ENCODE measurements around the gene DEDD.
A peak's percentile ranks its signal among the peaks of the same experiment; 100 is the strongest.

Gene DEDD

GRCh38 chr1:161090617-161091016 lies 41.9 kb downstream of the DEDD start:
- no peak for DNase-seq

GRCh38 chr1:161089938-161090337 lies 42.5 kb downstream of the DEDD start:
- DNase-seq: no peak

DNA sequence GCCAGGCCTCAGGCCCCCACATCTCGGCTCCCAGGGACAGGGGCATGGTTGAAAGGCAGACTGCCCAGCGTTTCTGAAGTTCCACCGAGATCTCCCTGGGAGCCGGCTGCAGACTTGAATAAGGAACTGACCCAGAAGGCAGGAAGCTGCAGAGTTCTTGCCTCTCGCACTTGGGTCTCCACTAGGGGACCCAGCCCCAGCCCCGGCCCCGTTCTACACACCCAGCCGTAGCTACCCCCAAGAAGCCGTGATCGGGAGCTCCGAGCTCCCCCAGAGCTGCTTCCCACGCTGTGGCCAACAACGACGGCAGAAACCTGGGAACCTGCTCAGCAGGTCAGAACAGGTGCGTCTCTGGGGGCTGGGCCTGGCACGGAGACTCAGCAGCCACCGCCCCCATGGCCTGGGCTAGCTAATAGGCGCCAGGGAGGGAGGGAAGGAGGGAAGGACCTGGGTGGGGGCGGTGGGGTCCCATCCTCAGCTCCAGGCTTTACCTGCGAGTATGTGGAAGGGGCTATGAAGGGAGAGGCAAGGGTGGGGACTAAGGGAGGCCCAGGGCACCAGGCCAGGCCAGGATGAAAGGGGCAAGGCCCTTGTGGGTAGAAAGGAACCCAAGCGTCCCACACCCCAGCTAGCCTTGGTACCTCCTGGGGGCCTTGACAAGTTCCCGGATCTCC lies 43.1 kb downstream of the DEDD start, which contains the start of gene NECTIN4:
Gene NECTIN4 (minus strand): TSS at position 308 of the 674 bp plus-strand sequence. CDS start 262 bp downstream, at position 46.
- no peak for DNase-seq

DNA sequence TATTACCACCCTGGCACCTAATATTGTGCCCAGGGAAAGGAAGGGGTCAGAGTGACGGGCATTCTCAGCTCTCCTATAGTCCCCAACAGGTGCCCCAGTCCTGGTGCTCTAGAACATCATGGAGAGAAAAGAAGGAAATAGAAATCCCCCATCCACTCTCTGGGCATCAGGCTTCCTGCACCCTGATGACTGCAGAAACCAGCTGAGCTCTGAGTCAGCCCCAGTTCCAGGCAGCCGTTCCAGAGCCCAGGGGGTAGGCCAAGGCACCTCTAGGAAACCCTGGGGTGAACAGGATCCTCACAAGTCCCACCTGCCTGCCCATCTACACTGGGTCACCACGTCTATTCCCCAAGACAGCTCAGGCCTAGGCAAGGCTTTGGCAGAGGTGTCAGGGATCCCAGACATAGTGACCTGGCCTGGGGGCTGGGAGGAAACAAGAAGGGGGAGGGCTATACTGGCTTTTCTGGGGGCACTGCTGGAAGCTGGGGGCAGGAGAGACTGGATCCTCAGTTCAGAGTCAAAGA lies 43.8 kb downstream of the DEDD start:
- no peak for DNase-seq

DNA sequence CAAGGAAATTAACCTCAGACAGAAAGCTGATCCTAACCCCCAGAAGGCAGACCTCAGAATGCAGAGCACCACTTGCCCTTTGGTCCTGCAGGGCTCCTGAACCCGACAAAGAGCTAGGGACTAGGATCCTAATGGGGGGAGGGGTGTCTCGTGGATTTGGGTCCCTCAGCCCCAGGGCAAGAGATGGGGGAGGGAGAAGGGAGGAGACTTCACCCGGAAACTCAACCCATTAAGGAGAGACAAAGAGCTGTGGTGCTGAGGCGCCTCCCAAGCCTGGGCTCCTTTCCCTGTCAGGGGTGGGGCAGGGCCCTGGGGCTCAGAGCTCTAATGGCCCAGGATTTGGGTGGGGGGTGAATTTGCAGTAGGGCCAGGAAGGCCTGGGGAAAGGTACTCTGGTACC lies 46.0 kb downstream of the DEDD start:
- no peak for DNase-seq

- DNase-seq: no peak
Measured at GRCh38 chr1:161085165-161085564, 47.3 kb downstream of the DEDD start.

DNA sequence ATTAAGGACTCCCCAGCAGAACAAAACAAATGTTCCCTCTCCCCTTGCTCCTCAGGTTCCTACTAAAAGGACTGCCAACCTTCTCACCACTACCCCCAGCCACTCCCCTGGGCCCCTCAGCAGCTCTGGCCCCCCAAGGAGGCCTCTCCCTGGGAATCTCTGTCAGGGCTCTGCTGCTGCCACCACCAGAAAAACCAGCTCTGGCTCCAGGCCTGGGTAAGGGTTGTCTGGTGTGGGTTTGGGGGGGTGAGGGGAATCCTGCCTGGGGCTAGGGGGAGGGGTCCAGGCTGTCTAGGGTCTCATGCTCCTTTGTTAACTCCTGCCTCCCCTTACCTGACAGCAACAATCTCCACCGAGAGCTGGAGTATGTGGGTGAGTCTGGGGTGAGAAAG lies 47.9 kb downstream of the DEDD start:
- no peak for DNase-seq

GRCh38 chr1:161083748-161084596 lies 48.5 kb downstream of the DEDD start:
- DNase-seq: no peak

DNA sequence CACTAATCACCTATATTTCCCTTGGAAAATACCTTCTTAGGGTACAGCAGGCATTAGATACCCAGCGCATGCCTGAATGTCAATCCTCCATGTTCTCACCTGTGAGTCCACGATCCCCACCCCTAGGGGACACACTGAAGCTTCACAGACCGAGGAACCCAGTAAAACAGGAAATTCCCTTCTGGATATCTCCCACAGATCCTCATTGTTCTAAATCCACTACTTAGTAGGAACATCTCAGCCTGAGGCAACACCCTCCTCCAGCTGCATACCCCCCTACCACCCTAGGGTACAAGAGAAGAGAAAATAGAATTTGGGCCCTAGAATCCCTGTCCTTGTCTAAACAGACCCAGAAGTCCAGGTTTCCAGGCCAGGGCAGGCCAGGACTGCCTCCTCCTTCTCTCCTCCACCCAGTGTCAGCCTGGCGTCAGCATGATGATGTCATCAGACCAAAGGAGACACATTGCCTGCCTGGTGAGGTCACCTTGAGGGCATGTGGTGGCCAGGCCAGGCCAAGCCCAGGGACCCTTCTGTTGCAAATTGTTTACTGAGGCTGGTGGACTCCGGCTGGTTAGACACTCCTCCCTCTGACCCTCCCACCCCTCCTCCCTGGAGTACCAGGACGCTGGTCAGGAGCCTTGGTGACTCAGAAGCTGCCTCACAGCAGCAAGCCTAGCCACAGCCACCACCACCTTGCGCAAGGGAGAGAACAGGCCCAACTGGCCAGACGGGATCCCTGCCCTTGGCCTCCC lies 49.3 kb downstream of the DEDD start:
- no peak for DNase-seq

DNA sequence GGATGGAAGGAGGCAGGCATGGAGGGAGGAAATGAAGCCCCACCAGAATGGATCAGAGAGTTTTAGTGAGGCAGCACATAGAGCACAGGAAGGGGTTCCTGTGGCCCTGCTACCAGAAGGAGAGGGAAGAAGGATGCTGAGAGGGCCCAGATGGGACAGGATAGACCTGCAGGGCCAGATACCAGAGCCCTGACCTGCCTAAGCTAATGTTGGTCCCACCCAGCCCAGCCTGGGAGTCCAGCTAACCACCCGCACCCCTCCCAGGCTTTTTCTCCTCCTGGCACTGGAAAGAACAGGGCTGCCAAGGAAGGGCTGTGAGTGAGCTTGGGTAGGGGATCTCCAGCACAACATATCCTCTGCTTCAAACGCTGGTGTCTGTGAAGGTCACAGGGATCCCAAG lies 50.0 kb downstream of the DEDD start:
- no peak for DNase-seq

- no peak for DNase-seq
Measured at GRCh38 chr1:161081519-161081918, 50.9 kb downstream of the DEDD start.

DNA sequence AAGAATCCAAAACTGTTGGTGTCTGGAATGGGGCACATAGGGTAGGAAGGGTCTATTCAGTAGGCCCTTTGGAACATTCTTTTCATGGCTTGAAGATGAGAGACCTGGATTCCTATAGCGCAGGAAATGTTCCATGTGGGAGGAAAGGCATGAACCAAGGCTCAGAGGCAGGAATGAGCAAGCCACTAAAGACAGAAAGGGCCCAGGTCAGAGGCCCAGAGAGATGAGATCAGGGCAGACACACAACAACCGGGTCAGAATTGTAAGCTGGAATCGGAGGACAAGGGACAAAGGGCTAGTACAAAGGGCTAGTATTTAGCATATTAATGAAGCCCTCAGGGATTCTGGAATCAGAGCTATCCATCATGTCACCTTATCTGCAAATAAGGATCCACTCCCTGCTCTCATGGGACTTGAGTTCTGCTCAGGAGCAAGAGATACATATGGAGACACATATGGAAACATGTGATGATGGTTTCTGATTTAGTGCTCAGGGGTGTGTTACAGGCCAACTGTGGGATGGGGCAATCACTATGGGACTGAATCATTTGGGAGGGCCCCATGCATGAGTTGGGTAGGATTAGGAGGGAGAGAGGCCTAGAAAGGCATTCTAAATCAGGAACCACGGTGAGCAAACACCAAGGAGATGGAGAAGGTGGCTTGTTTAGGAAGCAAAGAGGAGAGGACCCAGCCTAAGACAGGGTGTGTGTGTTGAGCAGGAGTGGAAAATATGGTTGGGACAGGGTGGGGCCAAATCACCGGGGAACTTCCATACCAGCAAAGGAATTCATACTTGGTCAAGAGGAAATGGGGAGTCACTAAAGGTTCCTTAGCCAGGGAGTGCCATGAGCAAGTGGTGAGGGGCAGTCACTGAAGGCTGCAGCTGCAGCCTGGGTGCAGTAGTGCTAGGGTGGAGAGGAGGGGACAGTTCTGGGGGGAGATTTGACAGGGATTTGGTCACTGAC lies 51.7 kb downstream of the DEDD start:
- DNase-seq: no peak

- no peak for DNase-seq
Measured at GRCh38 chr1:161079436-161080110, 52.9 kb downstream of the DEDD start.

GRCh38 chr1:161077426-161077825 lies 55.0 kb downstream of the DEDD start:
- DNase-seq: no peak

GRCh38 chr1:161076410-161076809 lies 56.1 kb downstream of the DEDD start:
- no peak for DNase-seq

DNA sequence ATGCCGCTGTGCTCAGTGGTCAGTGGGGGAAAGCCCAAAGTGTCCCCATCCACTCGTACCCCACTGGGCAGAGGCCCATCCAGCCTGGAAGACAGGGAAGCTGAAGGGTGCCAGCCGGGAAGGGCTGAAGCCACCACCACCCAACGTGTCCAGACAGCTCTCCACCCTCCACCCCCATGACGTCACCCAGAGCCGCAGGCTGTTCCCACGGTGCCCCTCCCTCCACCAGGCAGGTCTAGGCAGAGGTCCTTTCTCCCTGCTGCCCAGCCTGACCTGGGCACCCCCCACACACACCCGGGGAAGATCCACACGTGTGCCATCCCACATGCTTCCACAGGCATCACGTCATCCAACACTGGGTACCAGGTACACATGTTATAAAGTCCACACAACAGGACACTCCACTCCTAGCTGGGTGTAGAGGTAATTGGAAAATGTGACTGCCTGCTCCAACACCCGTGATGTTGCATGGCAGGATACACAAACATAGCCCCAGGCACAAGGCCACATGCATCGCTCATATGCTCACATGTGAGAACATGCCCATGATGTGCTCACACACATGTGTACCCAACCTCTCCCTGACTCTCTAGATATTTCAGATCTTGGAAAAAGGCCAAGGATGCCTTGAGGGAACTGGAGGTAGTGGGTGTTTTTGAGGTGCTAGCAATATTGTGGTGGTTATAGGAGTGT lies 57.6 kb downstream of the DEDD start:
- no peak for DNase-seq

GRCh38 chr1:161073474-161074121 lies 58.9 kb downstream of the DEDD start:
- no peak for DNase-seq

DNA sequence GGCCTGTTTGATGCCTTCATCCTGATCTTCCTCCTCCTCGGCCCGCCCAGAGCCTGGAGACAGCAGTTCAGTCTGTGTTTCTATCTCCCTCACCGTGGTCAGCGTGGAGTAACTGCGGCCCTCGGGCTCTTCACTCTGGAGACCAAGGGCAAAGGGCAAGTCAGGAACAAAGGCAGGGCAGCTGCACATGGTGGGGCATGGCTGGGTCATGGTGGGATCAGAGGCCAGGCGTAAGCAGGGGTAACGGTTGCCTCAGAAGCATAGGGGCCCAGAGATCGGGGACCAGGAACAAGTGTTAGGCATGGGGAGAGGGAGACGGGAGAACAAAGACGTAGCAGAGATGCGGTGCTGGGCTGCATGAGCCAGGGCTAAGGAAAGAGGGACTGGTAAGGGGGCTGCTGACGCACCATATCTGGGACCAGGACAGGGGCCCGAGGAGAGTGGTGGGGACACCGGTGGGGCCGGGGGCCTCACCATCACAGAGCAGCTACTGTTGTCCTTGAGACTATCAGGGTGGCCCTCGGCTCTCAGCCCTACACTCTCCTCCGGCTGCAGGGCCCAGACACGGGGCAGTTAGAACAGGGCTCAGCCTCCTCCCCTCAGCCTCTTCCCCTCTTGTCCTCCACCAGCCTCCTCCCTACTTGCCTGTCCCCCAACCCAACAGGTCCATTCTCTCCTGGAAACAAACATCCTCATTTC lies 59.6 kb downstream of the DEDD start:
- no peak for DNase-seq

GRCh38 chr1:161071886-161072371 lies 60.5 kb downstream of the DEDD start:
- DNase-seq: peak; percentile 62
